H7 (cell line): ENCODE results near the gene SLC6A15. TPM values are rescaled to one million over a fixed set of nuclear protein-coding genes. Genes with fewer than 3 reads are reported as not detected.
A peak's percentile ranks its signal among the peaks of the same experiment; 100 is the strongest.

Experiments used
- DNase-seq: peaks from one replicate; pipeline ENCODE4 v3.0.0; 2012
- H3K27me3 ChIP-seq: 2 replicates; pipeline ENCODE4 v1.6.0; 2011; ENCODE audit warnings: mild to moderate bottlenecking, low read length; ENCODE audit not compliant: control insufficient read depth, insufficient read depth
- H3K36me3 ChIP-seq: replicated peaks from 2 replicates; pipeline ENCODE4 v1.5.1; 2011; ENCODE audit warnings: low read length; ENCODE audit not compliant: control insufficient read depth, insufficient read depth
- H3K4me3 ChIP-seq: 2 replicates; pipeline ENCODE4 v1.5.1; 2011; ENCODE audit warnings: low read depth, mild to moderate bottlenecking, control low read depth, low read length, moderate library complexity; ENCODE audit not compliant: insufficient read depth
- total RNA-seq: library from RNA; depleted of rRNA; stranded (reverse); fragments of >200 nt; shearing (Covaris generic); gene quantifications from 2 replicates; pipeline ENCODE4 v1.2.3, GENCODE V29; 2014; rRNA removed

SLC6A15 gene
- 26.4 and 27.0 TPM in 2 replicates for total RNA-seq

DNA sequence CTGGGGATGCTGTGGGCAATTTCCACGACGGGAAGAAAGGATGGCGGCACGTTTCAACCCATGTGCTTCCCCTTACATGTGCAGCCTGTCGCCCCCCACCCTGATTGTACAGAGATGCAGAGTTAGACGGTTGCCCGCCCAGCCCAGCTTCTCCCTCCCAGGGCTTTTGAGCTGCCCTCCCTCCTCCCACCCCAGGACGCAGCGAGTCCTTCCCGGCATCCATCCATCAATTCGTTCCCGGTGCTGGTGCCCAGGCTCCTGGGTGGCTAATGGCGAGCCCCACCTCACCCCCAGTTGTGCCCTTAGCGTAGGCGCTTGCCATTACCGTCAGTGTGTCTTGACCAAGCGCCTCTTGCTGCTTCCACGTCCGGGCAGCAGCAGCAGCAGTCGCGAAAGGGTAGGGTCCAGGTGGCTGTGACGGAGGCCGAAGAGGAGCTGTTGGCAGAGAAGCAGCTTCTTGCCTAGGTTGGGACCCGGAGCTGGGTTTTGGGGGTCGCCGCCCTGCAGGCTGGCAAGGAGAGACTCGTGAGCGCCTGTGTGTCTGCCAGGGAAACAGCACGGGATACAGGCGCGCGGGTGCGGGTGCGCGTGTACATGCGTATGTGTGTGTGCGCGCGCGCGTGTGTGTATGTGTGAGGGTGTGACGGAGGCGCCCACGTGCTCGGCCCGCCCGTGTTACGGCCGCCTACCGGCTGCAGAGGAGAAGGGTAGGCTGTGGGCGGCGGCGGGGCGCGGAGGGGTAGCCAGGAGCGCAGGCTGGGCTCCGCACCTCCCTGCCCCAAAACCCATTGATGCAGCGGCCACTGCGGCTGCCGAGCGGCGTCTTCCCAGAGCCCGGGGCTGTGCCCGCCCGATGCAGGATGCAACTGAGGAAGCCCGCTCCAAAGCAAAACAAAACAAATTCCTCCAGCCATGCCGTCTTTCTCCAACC lies at the start of gene SLC6A15:
SLC6A15 (minus strand) TSS at position 602 of the 931 bp plus-strand sequence. CDS start 20,679 bp downstream, outside the sequence.
- DNase-seq: peak; percentile 81
- H3K4me3 ChIP-seq: peak within 1 kb of the TSS; percentile 84
- peaks cover 2% of the 10 kb centered on the region; the same call in 1 of the 2 replicates for H3K27me3 ChIP-seq
- no peaks in the 10 kb centered on the region for H3K36me3 ChIP-seq

DNA sequence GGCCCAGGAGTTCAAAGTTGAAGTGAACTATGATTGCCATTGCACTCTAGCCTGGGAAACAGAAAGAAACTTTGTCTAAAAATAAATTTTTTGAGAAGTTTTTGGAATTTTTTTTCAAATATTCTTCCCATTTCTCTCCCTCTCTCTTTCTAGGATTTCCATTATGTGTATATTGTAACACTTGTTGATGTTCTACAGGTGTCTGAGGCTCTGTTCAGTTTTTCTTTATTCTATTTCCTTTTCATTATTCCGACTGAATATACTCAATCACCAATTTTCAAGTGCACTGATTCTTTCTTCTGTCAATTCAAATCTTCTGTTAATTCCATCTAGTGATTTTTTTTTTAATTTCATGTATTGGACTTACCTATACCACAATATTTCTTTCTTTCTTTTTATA lies 48.3 kb upstream of the SLC6A15 start:
- H3K4me3 ChIP-seq: no peak overlapping the region
- no peaks in the 10 kb centered on the region for H3K27me3 ChIP-seq
- H3K36me3 ChIP-seq: no peaks in the 10 kb centered on the region
- no peak for DNase-seq

DNA sequence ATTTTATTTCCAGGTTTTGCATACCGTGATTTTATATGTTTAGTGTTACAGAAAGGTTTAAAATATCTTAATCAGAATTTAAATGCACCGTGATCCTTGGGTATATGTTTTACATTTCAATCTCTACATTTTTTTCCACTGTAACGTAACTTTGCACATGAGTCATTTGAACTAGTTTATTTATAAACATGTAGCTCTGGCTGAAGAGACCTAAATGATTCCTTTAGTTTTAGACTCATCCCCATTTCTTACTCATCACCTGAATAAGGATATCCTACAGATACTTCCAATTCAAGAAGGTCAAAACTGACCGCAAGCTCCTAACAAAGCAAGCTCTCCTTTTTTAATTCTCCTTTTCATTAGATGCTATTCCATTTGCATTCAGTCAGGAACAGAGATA lies 42.7 kb upstream of the SLC6A15 start:
- Histone ChIP-seq H3K4me3 (no peak overlapping the region), H3K36me3 (no peaks in the 10 kb centered on the region), H3K27me3 (no peaks in the 10 kb centered on the region)
- no peak for DNase-seq

DNA sequence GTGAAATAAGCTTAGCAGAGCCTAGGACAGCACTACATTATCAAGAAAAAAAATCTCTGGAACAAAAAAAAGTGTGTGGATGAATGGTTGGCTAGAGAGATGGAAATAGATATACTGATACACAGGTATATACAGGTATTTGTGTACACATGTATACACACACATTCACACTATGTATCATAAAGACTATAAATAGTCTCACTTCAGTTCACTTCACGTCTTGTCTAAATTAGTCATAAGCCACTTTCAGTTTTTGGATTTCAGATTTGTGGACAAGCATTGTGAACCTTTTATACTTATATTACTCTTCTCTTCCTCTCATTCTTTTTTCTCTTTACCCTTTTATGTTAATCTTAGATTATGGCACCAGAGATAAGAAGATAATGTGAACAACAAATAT lies 41.8 kb upstream of the SLC6A15 start:
- Histone ChIP-seq H3K4me3 (no peak overlapping the region), H3K36me3 (no peaks in the 10 kb centered on the region)

DNA sequence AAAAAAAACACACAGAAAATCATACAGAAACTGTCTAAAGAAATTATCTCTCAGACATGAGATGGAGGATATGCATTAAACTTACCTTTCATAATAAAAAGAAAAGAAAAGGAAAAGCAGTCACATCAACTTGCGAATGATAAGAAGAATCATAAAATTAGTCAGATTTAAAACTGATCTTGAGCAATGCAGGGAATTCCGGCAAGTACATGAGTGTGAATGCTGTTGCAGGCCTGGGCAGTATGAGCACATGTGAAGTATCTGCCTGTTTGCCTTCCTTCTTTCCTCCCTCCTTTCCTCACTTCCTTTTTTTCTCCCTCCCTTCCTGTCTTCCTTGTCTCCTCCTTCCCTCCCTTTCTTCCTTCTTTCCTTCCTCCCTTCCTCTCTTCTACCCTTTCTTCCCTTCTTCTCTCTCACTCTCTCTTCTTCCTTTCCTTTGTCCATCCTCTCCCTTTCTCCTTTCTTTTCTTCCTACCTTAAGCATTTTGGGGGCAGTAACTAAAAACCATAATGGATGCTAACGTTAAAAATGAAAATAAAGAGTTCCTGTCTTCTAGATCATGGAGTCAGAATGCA lies 38.5 kb upstream of the SLC6A15 start:
- H3K36me3 ChIP-seq: no peaks in the 10 kb centered on the region
- DNase-seq: no peak
- H3K27me3 ChIP-seq: no peaks in the 10 kb centered on the region
- no peak overlapping the region for H3K4me3 ChIP-seq

More for the DNA sequence above, 41.8 kb upstream of the SLC6A15 start:
- no peak for DNase-seq
- H3K27me3 ChIP-seq: no peaks in the 10 kb centered on the region

DNA sequence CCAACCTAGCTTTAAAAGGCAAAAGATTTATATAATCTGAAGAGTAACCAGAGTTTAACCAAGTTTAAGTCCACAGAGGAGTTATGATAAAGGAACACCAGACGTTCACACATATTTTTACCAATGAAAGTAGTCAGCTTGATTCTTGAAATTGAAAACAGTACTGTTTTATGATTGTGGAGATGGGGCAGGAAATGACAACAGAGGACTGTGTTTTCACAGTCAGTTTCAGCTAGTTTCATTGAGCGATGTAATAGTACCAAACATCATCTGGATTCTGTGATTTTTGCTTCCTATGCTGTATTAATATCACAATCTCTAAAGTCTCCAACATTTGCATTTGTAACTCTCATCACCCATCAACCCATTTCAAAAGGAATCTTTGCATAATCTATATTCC lies 34.2 kb upstream of the SLC6A15 start:
- Histone ChIP-seq H3K36me3 (no peaks in the 10 kb centered on the region), H3K27me3 (no peaks in the 10 kb centered on the region), H3K4me3 (no peak overlapping the region)
- no peak for DNase-seq

DNA sequence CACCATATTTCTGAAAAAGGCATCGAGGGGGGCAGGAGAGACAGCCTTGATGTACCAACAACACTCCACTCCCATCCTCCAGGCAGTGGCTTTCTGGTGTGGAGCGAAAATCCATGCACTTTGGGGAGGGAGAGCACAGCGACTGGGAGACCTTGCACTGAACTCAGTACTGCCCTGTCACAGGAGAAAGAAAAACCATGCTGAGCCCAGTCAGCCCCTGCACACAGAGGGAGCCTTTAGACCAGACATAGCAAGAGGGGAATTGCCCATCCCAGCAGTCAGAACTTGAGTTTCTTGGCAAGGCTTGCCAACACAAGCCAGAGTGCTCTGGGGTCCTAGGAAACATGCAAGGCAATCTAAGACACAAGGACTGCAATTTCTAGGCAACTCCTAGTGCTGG lies 24.8 kb upstream of the SLC6A15 start:
- Histone ChIP-seq H3K4me3 (no peak overlapping the region), H3K27me3 (no peaks in the 10 kb centered on the region), H3K36me3 (no peaks in the 10 kb centered on the region)
- DNase-seq: no peak

DNA sequence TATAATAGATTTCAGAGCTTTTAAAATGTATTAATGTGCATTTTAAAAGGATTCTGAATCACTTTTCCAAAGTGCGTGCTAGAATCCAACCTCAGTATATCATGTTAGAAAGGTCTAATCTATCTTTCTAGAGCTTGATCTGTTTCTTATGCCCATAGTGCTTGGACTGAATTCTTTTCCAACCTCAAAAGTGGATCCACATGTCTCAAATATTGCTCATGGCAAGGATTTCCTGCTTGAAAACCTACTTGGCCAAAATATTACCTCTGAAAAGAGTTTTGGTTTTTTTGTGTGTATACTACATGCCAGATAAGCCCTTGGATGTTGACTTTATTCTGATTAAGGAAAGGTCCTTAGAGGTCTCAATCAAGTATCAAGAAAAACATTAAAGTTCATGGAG lies 16.9 kb upstream of the SLC6A15 start:
- DNase-seq: no peak

DNA sequence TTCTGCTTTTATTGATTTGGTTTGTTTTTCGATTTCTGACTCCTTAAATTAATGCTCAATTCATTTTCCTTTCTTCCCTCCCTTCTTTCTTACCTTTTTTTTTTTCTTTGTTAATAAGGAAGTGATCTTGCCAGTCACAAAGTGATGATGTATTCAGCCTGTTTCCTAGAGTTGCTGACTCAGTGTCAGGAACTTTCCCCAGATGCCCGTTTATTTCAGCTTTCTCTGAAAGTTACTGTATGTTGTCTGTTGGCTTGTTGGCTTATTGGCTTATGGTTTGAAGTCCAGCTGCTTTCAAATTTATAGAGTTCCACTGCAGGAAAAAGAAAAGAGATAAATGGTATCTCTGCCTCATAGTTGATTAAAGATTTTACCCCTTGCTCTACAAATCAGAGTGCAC lies 12.4 kb upstream of the SLC6A15 start:
- no peak for DNase-seq
- Histone ChIP-seq H3K4me3 (no peak overlapping the region), H3K27me3 (no peaks in the 10 kb centered on the region), H3K36me3 (no peaks in the 10 kb centered on the region)

More for the DNA sequence above, 16.9 kb upstream of the SLC6A15 start:
- Histone ChIP-seq H3K27me3 (no peaks in the 10 kb centered on the region), H3K4me3 (no peak overlapping the region), H3K36me3 (no peaks in the 10 kb centered on the region)

DNA sequence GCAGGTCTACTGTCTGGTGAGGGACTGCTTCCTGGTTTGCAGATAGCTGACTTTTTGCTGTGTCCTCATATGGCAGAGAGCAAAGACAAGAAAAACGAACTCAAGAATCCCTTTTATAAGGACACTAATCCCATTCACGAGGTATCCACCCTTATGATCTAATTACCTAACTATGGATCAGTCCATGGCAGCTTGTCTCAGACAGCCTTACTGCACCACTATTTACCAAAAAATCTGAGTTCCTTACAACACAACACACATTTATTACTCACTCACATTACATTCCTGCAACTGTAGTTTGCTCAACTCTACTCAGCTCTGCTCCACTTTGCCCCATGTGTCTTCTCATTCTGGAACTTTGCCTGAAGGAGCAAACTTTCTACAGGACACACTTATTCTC lies 10.1 kb upstream of the SLC6A15 start:
- Histone ChIP-seq H3K36me3 (no peaks in the 10 kb centered on the region), H3K4me3 (no peak overlapping the region), H3K27me3 (no peaks in the 10 kb centered on the region)
- no peak for DNase-seq

DNA sequence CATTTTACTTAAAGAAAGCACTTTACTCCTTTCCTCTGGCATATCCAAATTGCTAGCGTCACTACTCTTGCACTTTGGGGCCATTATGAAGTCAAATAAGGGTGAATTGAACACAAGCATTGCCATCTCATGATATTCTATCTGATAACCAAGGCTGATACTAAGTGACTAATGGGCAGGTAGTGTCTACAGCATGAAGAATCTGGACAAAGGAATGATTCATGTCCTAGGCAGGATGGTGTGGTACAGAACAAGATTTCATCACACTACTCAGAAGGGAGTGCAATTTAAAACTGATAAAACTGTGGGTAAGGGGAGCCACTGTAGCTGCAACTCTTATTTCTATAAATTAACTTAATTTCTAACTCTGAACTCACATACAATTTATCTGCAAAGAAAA lies 7.7 kb upstream of the SLC6A15 start:
- Histone ChIP-seq H3K36me3 (no peaks in the 10 kb centered on the region), H3K27me3 (no peaks in the 10 kb centered on the region), H3K4me3 (no peak overlapping the region)
- DNase-seq: no peak

DNA sequence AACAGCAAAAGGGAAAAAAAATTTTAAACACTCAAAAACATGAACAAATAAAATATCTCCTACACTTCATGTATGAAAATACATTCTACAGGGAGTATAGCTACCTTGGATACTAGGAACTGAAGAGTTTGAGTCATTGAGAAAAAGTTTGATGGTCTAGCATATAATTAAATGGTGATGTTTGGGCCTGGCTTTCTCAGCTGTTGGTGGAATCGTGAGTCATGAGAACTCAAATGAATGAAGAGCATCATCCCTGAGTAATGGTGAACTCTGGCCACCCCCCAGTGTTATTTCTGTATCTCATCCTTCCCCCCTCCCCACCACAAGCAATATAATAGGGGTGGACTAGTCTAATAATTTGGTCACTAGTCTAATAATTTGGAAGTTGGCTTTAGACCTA lies 6.7 kb upstream of the SLC6A15 start:
- Histone ChIP-seq H3K36me3 (no peaks in the 10 kb centered on the region), H3K27me3 (no peaks in the 10 kb centered on the region), H3K4me3 (no peak overlapping the region)
- no peak for DNase-seq

DNA sequence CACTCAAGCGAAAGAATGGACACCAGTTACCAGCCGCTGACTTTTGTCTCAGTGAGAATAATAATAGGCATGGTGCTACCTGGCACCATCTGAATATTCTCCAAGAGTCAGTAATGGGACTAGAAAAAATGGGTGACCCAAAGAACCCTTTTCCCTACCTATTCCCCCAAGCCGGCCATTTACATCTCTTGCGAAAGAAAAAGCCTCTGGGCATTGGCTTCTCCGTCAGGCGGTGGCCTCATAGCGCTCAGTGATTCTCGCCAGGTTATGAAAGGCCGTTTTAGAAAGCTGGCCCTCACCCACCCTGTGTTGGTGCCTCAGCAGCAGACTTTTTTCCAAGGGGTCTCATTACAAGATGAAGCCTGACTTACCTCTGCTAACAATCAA lies 523 bp upstream of the SLC6A15 start:
- Histone ChIP-seq H3K27me3 (peaks cover 2% of the 10 kb centered on the region; the same call in 1 of the 2 replicates), H3K36me3 (no peaks in the 10 kb centered on the region), H3K4me3 (peak overlapping the region; percentile 84)
- peak; percentile 13 for DNase-seq

DNA sequence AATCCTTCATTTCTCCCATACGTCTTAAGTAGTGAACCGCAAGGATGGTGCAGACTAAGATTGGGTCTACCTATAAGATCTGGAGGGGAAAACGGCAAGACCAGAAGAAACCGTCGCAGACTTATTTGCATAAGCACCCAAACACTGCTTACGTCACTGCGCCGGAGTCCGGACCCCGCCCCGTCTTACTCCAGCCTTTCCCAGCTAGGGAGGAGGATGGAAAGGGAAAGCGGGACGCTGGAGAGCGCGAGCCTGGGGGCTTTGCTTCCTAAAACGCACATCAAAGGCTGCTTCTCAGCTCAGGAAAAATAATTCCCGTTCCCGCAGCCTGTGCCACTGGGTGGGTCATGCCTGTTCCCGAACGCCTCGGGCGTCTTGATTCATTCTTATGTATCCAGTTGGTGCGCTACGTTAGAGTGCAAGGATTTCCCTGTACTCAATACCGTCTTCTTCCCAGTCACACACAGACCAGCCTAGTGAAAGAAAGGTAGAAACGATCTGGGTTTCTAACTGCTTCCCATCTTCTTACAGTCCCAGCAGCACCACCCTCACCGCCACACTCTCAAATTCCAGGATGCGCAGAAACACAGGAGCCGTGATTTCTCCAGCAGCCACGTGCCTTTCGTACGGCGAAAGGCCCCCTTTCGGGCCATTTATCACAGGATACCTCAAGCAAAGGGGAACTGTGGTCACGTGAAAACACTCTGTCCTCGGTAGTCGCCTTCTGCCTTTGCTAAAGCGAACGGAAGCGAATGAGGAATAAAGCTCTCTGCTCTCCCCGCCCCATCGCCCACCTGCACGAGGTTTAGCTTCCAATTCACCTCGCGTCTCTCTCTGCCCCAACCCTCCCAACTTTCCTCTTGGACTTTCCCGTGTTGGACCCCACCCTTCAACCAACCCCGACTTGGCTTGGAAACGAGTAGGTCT lies 1.1 kb downstream of the SLC6A15 start:
- Histone ChIP-seq H3K27me3 (peaks cover 2% of the 10 kb centered on the region; the same call in 1 of the 2 replicates), H3K4me3 (peak overlapping the region; percentile 84), H3K36me3 (no peaks in the 10 kb centered on the region)
- DNase-seq: peak; percentile 64
